Measurements from ENCODE around the gene DUOX2.

GRCh38 chr15:45150997-45151396 lies 37.0 kb upstream of the DUOX2 start:
- TF ChIP-seq CTCF (conservative IDR thresholded peaks at IDR 0.05; ENCODE audit: low read length), result no peak
- TF ChIP-seq EZH2phosphoT487 (IDR thresholded peaks at IDR 0.05; ENCODE audit: borderline replicate concordance), result no peak

All from Loucy (cell line).